ENCODE measurements around the gene MAK.

Gene MAK

DNA sequence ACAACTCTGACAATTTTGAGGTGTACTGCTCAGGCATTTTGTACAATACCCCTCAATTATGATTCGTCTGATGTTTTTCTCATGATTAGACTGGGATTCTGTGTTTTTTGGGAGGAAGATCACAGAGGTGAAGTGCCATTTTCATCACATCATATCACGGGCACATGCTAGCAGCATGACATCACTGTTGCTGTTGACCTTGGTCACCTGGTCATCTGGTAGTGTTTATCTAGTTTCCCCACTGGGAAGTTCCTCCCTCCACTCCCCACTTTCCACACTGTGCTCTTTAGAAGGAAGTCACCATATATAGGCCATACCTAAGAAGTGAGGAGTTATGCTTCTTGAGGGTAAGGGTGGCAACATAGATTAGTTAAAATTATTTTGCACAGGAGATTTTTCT is 22.7 kb upstream of the MAK start:
- TF ChIP-seq TAF1 (IDR thresholded peaks at IDR 0.05; ENCODE audit: borderline replicate concordance, insufficient read depth, low read length): no peak

DNA sequence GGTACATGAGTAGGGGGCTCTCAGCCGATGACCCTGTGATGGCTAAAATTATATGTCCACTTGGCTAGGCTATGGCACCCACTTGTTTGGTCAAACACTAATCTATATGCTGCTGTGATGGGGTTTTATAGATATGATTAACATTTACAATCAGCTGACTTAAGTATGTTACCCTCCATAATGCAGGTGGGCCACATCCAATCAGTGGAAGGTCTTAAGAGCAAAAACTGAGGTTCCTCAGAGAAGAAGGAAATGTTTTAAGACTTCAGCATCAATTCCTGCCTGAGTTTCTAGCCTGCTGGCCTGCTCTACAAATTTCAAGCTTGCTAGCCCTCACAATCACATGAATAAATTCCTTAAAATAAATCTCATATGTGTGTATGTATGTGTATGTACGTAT is 18.9 kb upstream of the MAK start:
- TF ChIP-seq SIN3A (IDR thresholded peaks at IDR 0.05; ENCODE audit: borderline replicate concordance, insufficient read depth, low read length) (no peak), POLR2AphosphoS5 (IDR thresholded peaks at IDR 0.05; ENCODE audit: low read depth, low read length) (no peak), FOXP2 (optimal IDR thresholded peaks at IDR 0.05; ENCODE audit: borderline replicate concordance, extremely low read depth, extremely low read length, insufficient read depth) (no peak), TAF1 (IDR thresholded peaks at IDR 0.05; ENCODE audit: borderline replicate concordance, insufficient read depth, low read length) (no peak), REST (IDR thresholded peaks at IDR 0.05; ENCODE audit: insufficient read depth in 1 of 2, low read depth in 2 of 2, low read length in 2 of 2) (no peak)

DNA sequence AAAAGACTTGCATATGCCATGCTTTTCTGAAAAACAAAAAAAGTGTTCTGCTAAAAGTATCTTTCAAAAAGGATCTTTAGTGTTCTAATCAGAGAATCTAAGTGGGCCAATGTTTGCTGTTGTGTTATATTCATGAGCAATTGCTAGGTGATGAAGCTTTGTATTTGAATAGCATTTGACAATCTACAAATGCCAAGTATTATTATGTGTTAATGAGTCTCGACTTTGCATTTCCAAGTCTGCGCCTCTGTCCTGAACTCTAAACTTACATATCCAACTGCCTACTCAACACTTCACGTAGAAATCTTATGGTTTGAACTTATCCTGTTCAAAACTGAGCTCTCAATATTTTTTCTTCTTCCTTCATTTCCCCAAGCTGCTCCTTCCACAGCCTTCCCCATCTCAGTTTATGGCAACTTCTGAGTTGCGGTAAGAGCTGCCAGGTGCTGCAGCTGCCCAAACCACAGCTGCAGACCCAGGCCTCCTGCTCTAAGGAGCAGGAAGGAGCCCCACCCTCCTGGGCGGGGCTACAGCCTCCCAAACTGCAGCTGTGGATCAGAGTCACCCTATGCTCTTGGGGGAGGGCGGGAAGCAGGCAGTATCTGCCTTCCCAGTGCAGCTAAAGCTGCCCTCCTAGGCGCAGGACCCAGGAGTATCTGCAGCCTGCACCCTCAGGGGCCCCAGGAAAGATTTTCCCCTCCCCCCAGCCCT is 16.7 kb upstream of the MAK start:
- TF ChIP-seq TAF1 (IDR thresholded peaks at IDR 0.05; ENCODE audit: borderline replicate concordance, insufficient read depth, low read length): no peak
- TF ChIP-seq REST (IDR thresholded peaks at IDR 0.05; ENCODE audit: insufficient read depth in 1 of 2, low read depth in 2 of 2, low read length in 2 of 2): no peak
- no peak for TF ChIP-seq FOXP2 (optimal IDR thresholded peaks at IDR 0.05; ENCODE audit: borderline replicate concordance, extremely low read depth, extremely low read length, insufficient read depth)
- no peak for TF ChIP-seq SIN3A (IDR thresholded peaks at IDR 0.05; ENCODE audit: borderline replicate concordance, insufficient read depth, low read length)

GRCh38 chr6:10852361-10852960 is 14.1 kb upstream of the MAK start:
- no peak for TF ChIP-seq SIN3A (IDR thresholded peaks at IDR 0.05; ENCODE audit: borderline replicate concordance, insufficient read depth, low read length)
- no peak for TF ChIP-seq TAF1 (IDR thresholded peaks at IDR 0.05; ENCODE audit: borderline replicate concordance, insufficient read depth, low read length)
- TF ChIP-seq POLR2AphosphoS5 (IDR thresholded peaks at IDR 0.05; ENCODE audit: low read depth, low read length): no peak

GRCh38 chr6:10850728-10851127 is 12.4 kb upstream of the MAK start:
- TF ChIP-seq SIN3A (IDR thresholded peaks at IDR 0.05; ENCODE audit: borderline replicate concordance, insufficient read depth, low read length): no peak
- no peak for TF ChIP-seq POLR2AphosphoS5 (IDR thresholded peaks at IDR 0.05; ENCODE audit: low read depth, low read length)
- no peak for TF ChIP-seq REST (IDR thresholded peaks at IDR 0.05; ENCODE audit: insufficient read depth in 1 of 2, low read depth in 2 of 2, low read length in 2 of 2)
- TF ChIP-seq FOXP2 (optimal IDR thresholded peaks at IDR 0.05; ENCODE audit: borderline replicate concordance, extremely low read depth, extremely low read length, insufficient read depth): no peak
- TF ChIP-seq TAF1 (IDR thresholded peaks at IDR 0.05; ENCODE audit: borderline replicate concordance, insufficient read depth, low read length): no peak

- TF ChIP-seq REST (IDR thresholded peaks at IDR 0.05; ENCODE audit: insufficient read depth in 1 of 2, low read depth in 2 of 2, low read length in 2 of 2) (no peak), SIN3A (IDR thresholded peaks at IDR 0.05; ENCODE audit: borderline replicate concordance, insufficient read depth, low read length) (no peak), POLR2AphosphoS5 (IDR thresholded peaks at IDR 0.05; ENCODE audit: low read depth, low read length) (no peak), TAF1 (IDR thresholded peaks at IDR 0.05; ENCODE audit: borderline replicate concordance, insufficient read depth, low read length) (no peak), FOXP2 (optimal IDR thresholded peaks at IDR 0.05; ENCODE audit: borderline replicate concordance, extremely low read depth, extremely low read length, insufficient read depth) (no peak)
Measured at GRCh38 chr6:10849901-10850300, 11.6 kb upstream of the MAK start.

All from PFSK-1 (cell line).